Hematopoietic multipotent progenitor cell treated with erythropoietin and hydrocortisone succinate and interleukin-3 and kit ligand, for 4 days (in vitro differentiated cells): Measurements from ENCODE around the gene SOAT1.
"Not testable (repeated sequence)": the region's sequence is repeated elsewhere in the genome, so short reads cannot be mapped to it uniquely, and the experiment has no call there.

Experiments used
- DNase-seq: peaks from one replicate; pipeline ENCODE4 v3.0.0-alpha.2; 2015

SOAT1 gene

GRCh38 chr1:179365342-179366092, 71.9 kb downstream of the SOAT1 start, which contains the start of gene AXDND1:
Gene AXDND1 (plus strand): TSS chr1:179365971. CDS start chr1:179366510, 539 bp downstream.
- peak; percentile 97 for DNase-seq

GRCh38 chr1:179366093-179366800, 72.7 kb downstream of the SOAT1 start:
- DNase-seq: peak; percentile 49

- peak; percentile 89 for DNase-seq
Observed at GRCh38 chr1:179369751-179370341, 76.2 kb downstream of the SOAT1 start.

GRCh38 chr1:179372160-179372559, 78.6 kb downstream of the SOAT1 start:
- DNase-seq: no peak

- no peak for DNase-seq
Observed at GRCh38 chr1:179376223-179376622, 82.6 kb downstream of the SOAT1 start.

- no peak for DNase-seq
Observed at GRCh38 chr1:179380299-179380698, 86.7 kb downstream of the SOAT1 start.

GRCh38 chr1:179384027-179384426, 90.4 kb downstream of the SOAT1 start:
- no peak for DNase-seq

GRCh38 chr1:179385510-179385909, 91.9 kb downstream of the SOAT1 start:
- no peak for DNase-seq

- no peak for DNase-seq
Observed at GRCh38 chr1:179393721-179394120, 100.1 kb downstream of the SOAT1 start.

- DNase-seq: not testable (repeated sequence)
Observed at GRCh38 chr1:179399399-179399798, 105.8 kb downstream of the SOAT1 start.
